GM12878 (cell line): ENCODE data around the gene KCNC1.

Source experiments
- CEBPB ChIP-seq, 2 experiments: fragments of 150-350 bp in 1 of 2; IDR thresholded peaks; 2 replicates each; pipeline ENCODE4 v1.6.1; 2012 to 2014; ENCODE audit warnings: low read depth in 2 of 2, low read length in 2 of 2, borderline replicate concordance in 1 of 2, inconsistent platforms in 1 of 2
- CTCF ChIP-seq, 3 experiments: IDR thresholded peaks in 2 of 3; conservative IDR thresholded peaks in 1 of 3; 2 replicates each; pipeline ENCODE4 v1.5.1; 2011; ENCODE audit warnings: low read depth in 3 of 3, low read length in 3 of 3, mild to moderate bottlenecking in 3 of 3, control low read depth in 2 of 3, moderate library complexity in 2 of 3, inconsistent platforms in 1 of 3, mixed read lengths in 1 of 3; ENCODE audit not compliant: control insufficient read depth in 2 of 3, insufficient read depth in 1 of 3; ENCODE audit errors: extremely low read depth in 1 of 3
- EP300 ChIP-seq, 2 experiments: fragments of 150-350 bp in 1 of 2; IDR thresholded peaks; 2 replicates each; pipeline ENCODE4 v1.6.1; 2011 to 2012; ENCODE audit warnings: low read depth in 2 of 2, low read length in 2 of 2, borderline replicate concordance in 1 of 2, improper control_type of control experiment in 1 of 2, inconsistent platforms in 1 of 2; ENCODE audit not compliant: control insufficient read depth in 1 of 2
- EZH2 ChIP-seq: IDR thresholded peaks from 2 replicates; pipeline ENCODE4 v1.6.1; 2012; ENCODE audit warnings: low read depth, mild to moderate bottlenecking, control low read depth, inconsistent platforms, low read length, borderline replicate concordance; ENCODE audit not compliant: control insufficient read depth
- MXI1 ChIP-seq: fragments of 150-350 bp; IDR thresholded peaks from 2 replicates; pipeline ENCODE4 v1.6.1; 2011; ENCODE audit warnings: low read depth, mild to moderate bottlenecking, inconsistent platforms, low read length, improper control_type of control experiment
- RELA ChIP-seq: fragments of 450-650 bp; IDR thresholded peaks from 2 replicates; pipeline ENCODE4 v1.8.0; 2014; ENCODE audit warnings: borderline replicate concordance; ENCODE audit not compliant: partially characterized antibody
- REST ChIP-seq: IDR thresholded peaks from 2 replicates; pipeline ENCODE4 v1.6.1; 2012; ENCODE audit warnings: mild to moderate bottlenecking, low read depth, low read length
- TCF7 ChIP-seq: IDR thresholded peaks from 2 replicates; pipeline ENCODE4 v1.6.1; 2014; ENCODE audit warnings: antibody characterized with exemption, borderline replicate concordance
- TF ChIP-seq, protein P1 (sequence below): fragments of 450-650 bp; IDR thresholded peaks from 2 replicates; pipeline ENCODE4 v1.6.1; 2016; ENCODE audit warnings: mild to moderate bottlenecking, moderate library complexity, borderline replicate concordance

DNA sequence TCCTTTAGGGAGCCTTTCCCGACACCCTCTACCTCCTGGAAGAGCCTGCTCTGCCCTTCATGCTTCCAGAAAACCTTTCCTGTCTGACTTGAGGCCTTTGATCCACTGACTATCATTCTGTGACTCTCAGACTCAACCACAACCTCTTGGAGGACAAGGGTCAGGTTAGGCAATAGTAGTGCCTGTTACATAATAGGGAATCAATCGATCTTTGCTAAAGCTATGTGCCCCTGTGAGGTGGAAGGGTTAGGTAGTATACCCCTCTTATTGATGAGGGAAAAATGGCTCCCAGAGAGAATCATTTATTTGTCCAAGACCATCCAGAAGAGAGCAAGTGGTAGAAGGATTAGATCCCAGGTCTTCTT lies 16.2 kb downstream of the KCNC1 start:
- no peak for TF ChIP-seq EP300 (IDR thresholded peaks at IDR 0.05; ENCODE audit: borderline replicate concordance in 1 of 2, control insufficient read depth in 1 of 2, low read depth in 2 of 2, low read length in 2 of 2)
- TF ChIP-seq CTCF (IDR thresholded peaks at IDR 0.05 in 2 of 3, conservative IDR thresholded peaks at IDR 0.05 in 1 of 3; ENCODE audit: control insufficient read depth in 2 of 3, extremely low read depth in 1 of 3, insufficient read depth in 1 of 3, low read depth in 3 of 3, low read length in 3 of 3) = no peak
- no peak for TF ChIP-seq CEBPB (IDR thresholded peaks at IDR 0.05; ENCODE audit: borderline replicate concordance in 1 of 2, low read depth in 2 of 2, low read length in 2 of 2)
- no peak for TF ChIP-seq EZH2
- TF ChIP-seq REST = no peak
- TF ChIP-seq, protein P1, sequence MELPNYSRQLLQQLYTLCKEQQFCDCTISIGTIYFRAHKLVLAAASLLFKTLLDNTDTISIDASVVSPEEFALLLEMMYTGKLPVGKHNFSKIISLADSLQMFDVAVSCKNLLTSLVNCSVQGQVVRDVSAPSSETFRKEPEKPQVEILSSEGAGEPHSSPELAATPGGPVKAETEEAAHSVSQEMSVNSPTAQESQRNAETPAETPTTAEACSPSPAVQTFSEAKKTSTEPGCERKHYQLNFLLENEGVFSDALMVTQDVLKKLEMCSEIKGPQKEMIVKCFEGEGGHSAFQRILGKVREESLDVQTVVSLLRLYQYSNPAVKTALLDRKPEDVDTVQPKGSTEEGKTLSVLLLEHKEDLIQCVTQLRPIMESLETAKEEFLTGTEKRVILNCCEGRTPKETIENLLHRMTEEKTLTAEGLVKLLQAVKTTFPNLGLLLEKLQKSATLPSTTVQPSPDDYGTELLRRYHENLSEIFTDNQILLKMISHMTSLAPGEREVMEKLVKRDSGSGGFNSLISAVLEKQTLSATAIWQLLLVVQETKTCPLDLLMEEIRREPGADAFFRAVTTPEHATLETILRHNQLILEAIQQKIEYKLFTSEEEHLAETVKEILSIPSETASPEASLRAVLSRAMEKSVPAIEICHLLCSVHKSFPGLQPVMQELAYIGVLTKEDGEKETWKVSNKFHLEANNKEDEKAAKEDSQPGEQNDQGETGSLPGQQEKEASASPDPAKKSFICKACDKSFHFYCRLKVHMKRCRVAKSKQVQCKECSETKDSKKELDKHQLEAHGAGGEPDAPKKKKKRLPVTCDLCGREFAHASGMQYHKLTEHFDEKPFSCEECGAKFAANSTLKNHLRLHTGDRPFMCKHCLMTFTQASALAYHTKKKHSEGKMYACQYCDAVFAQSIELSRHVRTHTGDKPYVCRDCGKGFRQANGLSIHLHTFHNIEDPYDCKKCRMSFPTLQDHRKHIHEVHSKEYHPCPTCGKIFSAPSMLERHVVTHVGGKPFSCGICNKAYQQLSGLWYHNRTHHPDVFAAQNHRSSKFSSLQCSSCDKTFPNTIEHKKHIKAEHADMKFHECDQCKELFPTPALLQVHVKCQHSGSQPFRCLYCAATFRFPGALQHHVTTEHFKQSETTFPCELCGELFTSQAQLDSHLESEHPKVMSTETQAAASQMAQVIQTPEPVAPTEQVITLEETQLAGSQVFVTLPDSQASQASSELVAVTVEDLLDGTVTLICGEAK = no peak
- no peak for TF ChIP-seq MXI1
- no peak for TF ChIP-seq TCF7
- TF ChIP-seq RELA = no peak
